ENCODE data around the gene LRRC59. TPM values are rescaled to one million over a fixed set of nuclear protein-coding genes. Genes with fewer than 3 reads are reported as not detected.
"Not testable (repeated sequence)": the region's sequence is repeated elsewhere in the genome, so short reads cannot be mapped to it uniquely, and the experiment has no call there.

Gene LRRC59
- total and polyA plus RNA-seq, 4 experiments from 2014 or later: 17.8 to 30.7 (median 27.1) TPM

DNA sequence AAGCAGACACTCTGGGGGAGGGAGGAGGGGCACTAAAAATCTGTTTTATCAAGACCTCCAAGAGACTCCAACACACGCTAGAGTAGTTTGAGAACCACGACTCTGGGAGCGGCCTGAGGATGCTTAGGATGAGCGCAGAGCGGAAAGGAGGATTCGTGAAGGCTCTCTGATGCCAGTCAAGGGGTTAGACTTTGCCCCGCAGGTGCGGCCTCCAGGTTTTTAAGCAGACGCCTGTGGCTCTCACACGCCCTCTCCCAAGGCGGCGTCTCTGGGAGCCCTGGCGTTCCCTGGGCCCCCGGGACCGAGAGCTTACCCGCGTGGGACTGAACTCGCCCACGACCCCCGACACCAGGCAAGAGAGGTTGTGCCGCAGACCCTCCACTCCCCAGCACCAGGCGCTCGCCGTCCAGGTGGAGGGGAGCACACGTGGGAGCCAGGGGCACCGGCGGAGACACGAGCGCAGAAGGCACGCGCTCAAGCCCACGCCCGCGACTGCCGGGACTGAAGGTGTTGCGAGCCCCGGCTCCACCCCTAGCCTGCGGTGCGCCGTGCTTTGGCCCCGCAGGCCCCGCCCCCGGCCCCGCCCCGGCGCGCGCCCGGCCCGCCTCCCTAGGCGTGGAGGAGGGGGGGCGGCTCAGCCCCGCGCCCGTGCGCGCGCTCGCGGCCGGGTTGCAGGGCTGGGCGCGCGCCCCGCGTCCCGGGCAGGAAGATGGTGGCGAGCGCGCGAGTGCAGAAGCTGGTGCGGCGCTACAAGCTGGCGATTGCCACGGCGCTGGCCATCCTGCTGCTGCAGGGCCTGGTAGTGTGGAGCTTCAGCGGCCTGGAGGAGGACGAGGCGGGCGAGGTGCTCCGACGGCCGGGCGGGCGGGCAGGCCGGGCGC, 51.7 kb downstream of the LRRC59 start, which contains the start of gene XYLT2:
Gene XYLT2 (plus strand): TSS at position 695 of the 881 bp plus-strand sequence. CDS start 15 bp downstream, at position 710.
- Mint-ChIP-seq H3K4me3 (peak within 1 kb of the TSS; percentile 88 to 94 (median 91)), H3K9me3 (no peaks in the 10 kb centered on the region), H3K27ac (peak within 1 kb of the TSS; percentile 88 to 96 (median 92)), H3K27me3 (no peaks in the 10 kb centered on the region), H3K36me3 (peaks cover 0 to 6% of the 10 kb centered on the region in 2 donors), H3K4me1 (peaks cover 15 to 55% (median 33%) of the 10 kb centered on the region in 4 donors)
- Histone ChIP-seq H3K36me3 (ENCODE audit: insufficient read depth, low read length) (no peaks in the 10 kb centered on the region), H3K27ac (ENCODE audit: low read depth, low read length) (peak within 1 kb of the TSS; percentile 72), H3K27me3 (ENCODE audit: insufficient read depth, low read length) (no peaks in the 10 kb centered on the region), H3K9me3 (ENCODE audit: control insufficient read depth in 1 of 2, low read length in 2 of 2) (no peaks in the 10 kb centered on the region), H3K4me1 (ENCODE audit: insufficient read depth, low read length) (peaks cover 31% of the 10 kb centered on the region), H3K4me3 (ENCODE audit: low read length in 2 of 2) (peak within 1 kb of the TSS; percentile 65 to 80)
- CTCF ChIA-PET (ENCODE audit: partially characterized antibody): interaction anchor here (1.2 to 5.6 kb wide), 3 partner anchors 16 to 26 kb away, joined by 3 to 35 read pairs (median 3); no protein-coding TSS in a partner anchor
- peak; percentile 86 to 94 (median 93) for DNase-seq
- POLR2A ChIA-PET (ENCODE audit: partially characterized antibody): interaction anchor here (0.8 to 2.9 kb wide), 14 partner anchors 9 to 521 kb away, joined by 3 to 25 read pairs (median 4); partner anchors contain the start of genes ACSF2, EME1, LRRC59 and MRPL27
- intact Hi-C loops (cut with micrococcal nuclease): loop anchor here (1.0 to 5.0 kb wide), 2 partner anchors 27 to 248 kb away; partner anchors contain the start of gene PDK2

DNA sequence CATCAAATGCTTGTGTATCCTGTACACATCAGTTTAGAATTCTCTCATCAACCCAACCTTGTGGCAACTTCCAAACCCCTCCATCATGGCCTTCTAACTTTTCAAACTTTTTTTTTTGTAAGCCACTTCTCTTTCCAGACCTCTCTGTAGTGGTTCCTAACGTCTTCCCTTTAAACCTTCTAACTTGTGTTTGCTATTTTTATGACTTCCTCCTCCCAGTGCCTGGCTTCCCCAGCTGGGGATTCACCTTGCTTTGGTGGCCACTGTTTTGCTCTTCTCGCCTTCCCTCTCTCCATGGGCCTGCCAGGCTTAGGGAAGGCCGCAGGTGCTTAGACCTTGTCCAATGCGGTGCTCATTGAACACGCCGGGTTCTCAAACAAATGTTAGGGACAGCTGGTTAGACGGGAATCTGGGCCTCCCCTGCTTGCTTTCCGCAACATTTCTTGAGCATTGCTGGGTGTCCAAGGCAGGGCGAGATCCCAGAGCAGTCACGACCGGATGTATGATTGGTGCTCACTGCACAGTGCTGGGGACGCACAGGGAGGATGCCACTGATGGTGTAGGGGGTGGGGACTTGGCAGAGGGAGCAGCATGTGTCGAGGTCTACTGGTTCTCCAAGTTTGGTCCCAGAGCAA, 52.5 kb downstream of the LRRC59 start:
- H3K27me3 ChIP-seq (ENCODE audit: insufficient read depth, low read length): no peaks in the 10 kb centered on the region
- ChIA-PET POLR2A (ENCODE audit: partially characterized antibody) (interaction anchor here (2.3 to 2.9 kb wide), 2 partner anchors 17 to 52 kb away, joined by 19 to 25 read pairs; partner anchors contain the start of gene LRRC59), CTCF (ENCODE audit: partially characterized antibody) (interaction anchor here (1.4 to 5.6 kb wide), 2 partner anchors 17 to 53 kb away, joined by 3 to 35 read pairs; no protein-coding TSS in a partner anchor)
- H3K36me3 ChIP-seq (ENCODE audit: insufficient read depth, low read length): no peaks in the 10 kb centered on the region
- DNase-seq: peak in 1 of 5 donors; percentile 43
- H3K9me3 ChIP-seq (ENCODE audit: control insufficient read depth in 1 of 2, low read length in 2 of 2): no peaks in the 10 kb centered on the region
- Mint-ChIP-seq H3K27me3 (no peaks in the 10 kb centered on the region), H3K36me3 (peaks cover 0 to 6% of the 10 kb centered on the region in 2 donors), H3K4me1 (peaks cover 14 to 55% (median 33%) of the 10 kb centered on the region in 4 donors), H3K27ac (peak overlapping the region in 5 of 7 donors; percentile 2 to 88 (median 65)), H3K4me3 (peak overlapping the region; percentile 63 to 82 (median 74)), H3K9me3 (no peaks in the 10 kb centered on the region)
- peaks cover 31% of the 10 kb centered on the region for H3K4me1 ChIP-seq (ENCODE audit: insufficient read depth, low read length)
- peak overlapping the region in 1 of 2 donors; percentile 80 for H3K4me3 ChIP-seq (ENCODE audit: low read length in 2 of 2)
- H3K27ac ChIP-seq (ENCODE audit: low read depth, low read length): peak overlapping the region; percentile 63
- intact Hi-C loops (cut with micrococcal nuclease): loop anchor here (5.0 kb wide), 1 partner anchor 248 kb away; the partner anchor contains the start of gene PDK2

DNA sequence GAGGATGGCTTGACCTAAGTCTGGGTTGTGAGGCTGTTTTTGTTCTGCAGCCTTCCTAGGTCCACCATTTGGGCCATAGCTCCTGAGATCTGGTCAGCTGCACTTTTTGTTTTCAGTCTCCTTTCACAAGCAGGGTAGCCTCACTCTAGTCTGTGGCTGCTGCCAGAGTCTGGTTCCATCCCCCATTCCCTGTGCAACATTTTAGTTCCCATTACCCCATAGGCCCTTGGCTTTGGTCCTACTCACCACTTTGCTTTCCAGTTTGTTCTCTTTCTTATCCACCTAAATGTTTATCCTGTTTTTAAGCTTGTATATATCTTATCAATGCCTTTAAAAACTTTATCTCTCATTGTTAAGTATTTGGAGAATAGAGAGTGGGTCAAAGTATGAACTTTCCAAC, 57.9 kb downstream of the LRRC59 start:
- no peak overlapping the region for H3K4me3 ChIP-seq (ENCODE audit: low read length in 2 of 2)
- Mint-ChIP-seq H3K36me3 (peaks cover 0 to 9% of the 10 kb centered on the region in 2 donors), H3K4me1 (peaks cover 0 to 2% (median 1%) of the 10 kb centered on the region in 4 donors), H3K27me3 (peaks cover 0 to 3% of the 10 kb centered on the region in 2 donors), H3K9me3 (peaks cover 0 to 15% (median 8%) of the 10 kb centered on the region in 8 donors), H3K4me3 (no peak overlapping the region), H3K27ac (no peak overlapping the region)
- H3K36me3 ChIP-seq (ENCODE audit: insufficient read depth, low read length): no peaks in the 10 kb centered on the region
- H3K9me3 ChIP-seq (ENCODE audit: control insufficient read depth in 1 of 2, low read length in 2 of 2): no peaks in the 10 kb centered on the region
- peaks cover 4% of the 10 kb centered on the region for H3K27me3 ChIP-seq (ENCODE audit: insufficient read depth, low read length)
- CTCF ChIA-PET (ENCODE audit: partially characterized antibody): interaction anchor here (0.9 to 1.4 kb wide), 2 partner anchors 21 to 23 kb away, joined by 3 read pairs; no protein-coding TSS in a partner anchor
- no peak overlapping the region for H3K27ac ChIP-seq (ENCODE audit: low read depth, low read length)
- DNase-seq: no peak
- intact Hi-C loops (cut with micrococcal nuclease): no loop called here
- H3K4me1 ChIP-seq (ENCODE audit: insufficient read depth, low read length): no peaks in the 10 kb centered on the region
- POLR2A ChIA-PET (ENCODE audit: partially characterized antibody): no interaction called here

DNA sequence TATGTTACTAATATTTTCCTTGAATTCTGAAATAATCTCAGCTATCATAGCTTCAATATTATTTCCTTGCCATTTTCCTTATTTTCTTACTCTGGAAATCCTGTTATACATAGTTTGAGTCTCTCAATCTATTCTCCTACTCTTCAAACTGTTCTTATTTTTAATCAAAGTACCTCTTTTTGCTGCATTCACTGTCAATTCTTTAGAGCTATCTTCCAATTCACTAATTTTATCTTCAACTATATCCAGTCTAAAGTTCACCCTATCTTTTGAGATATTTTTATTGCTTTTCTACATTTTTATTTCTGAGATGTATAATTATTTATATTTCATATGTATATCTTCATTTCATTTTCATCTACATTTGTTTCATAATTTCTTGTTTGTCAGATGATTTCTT, 58.7 kb downstream of the LRRC59 start:
- no peak overlapping the region for H3K4me3 ChIP-seq (ENCODE audit: low read length in 2 of 2)
- no peaks in the 10 kb centered on the region for H3K36me3 ChIP-seq (ENCODE audit: insufficient read depth, low read length)
- ChIA-PET POLR2A (ENCODE audit: partially characterized antibody) (no interaction called here), CTCF (ENCODE audit: partially characterized antibody) (interaction anchor here (0.9 kb wide), 1 partner anchor 24 kb away, joined by 3 read pairs; no protein-coding TSS in a partner anchor)
- Mint-ChIP-seq H3K36me3 (peaks cover 0 to 9% of the 10 kb centered on the region in 2 donors), H3K27me3 (peaks cover 0 to 3% of the 10 kb centered on the region in 2 donors), H3K27ac (no peak overlapping the region), H3K9me3 (peaks cover 0 to 15% (median 8%) of the 10 kb centered on the region in 8 donors), H3K4me1 (peaks cover 0 to 4% (median 1%) of the 10 kb centered on the region in 4 donors), H3K4me3 (no peak overlapping the region)
- H3K4me1 ChIP-seq (ENCODE audit: insufficient read depth, low read length): no peaks in the 10 kb centered on the region
- H3K27me3 ChIP-seq (ENCODE audit: insufficient read depth, low read length): peaks cover 4% of the 10 kb centered on the region
- intact Hi-C loops (cut with micrococcal nuclease): no loop called here
- DNase-seq: no peak
- H3K9me3 ChIP-seq (ENCODE audit: control insufficient read depth in 1 of 2, low read length in 2 of 2): no peaks in the 10 kb centered on the region
- no peak overlapping the region for H3K27ac ChIP-seq (ENCODE audit: low read depth, low read length)

DNA sequence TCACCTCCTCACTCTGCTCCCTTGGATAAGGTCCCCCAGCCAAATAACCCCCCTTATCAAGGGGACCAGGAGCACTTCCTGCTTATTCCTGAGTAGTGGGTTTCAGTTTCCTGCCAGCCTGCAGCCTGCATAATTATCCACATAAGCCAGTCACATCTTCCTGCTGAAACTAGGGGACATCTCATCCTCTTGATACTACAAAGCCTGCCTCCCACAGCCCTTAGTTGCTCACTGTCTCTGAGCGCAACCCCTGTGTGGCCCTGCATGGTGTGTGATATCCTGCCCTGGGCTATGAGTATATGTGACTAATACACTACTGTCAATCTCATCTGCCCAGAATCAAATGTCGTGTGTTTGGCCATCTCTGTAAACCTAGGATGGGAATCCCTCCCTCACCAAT, 59.4 kb downstream of the LRRC59 start:
- POLR2A ChIA-PET (ENCODE audit: partially characterized antibody): no interaction called here
- H3K9me3 ChIP-seq (ENCODE audit: control insufficient read depth in 1 of 2, low read length in 2 of 2): no peaks in the 10 kb centered on the region
- peaks cover 0 to 9% (median 1%) of the 10 kb centered on the region in 4 donors for H3K4me1 Mint-ChIP-seq
- DNase-seq: no peak
- intact Hi-C loops (cut with micrococcal nuclease): no loop called here
- CTCF ChIA-PET (ENCODE audit: partially characterized antibody): no interaction called here
- H3K36me3 Mint-ChIP-seq: peaks cover 0 to 9% of the 10 kb centered on the region in 2 donors
- H3K4me1 ChIP-seq (ENCODE audit: insufficient read depth, low read length): no peaks in the 10 kb centered on the region
- H3K27ac ChIP-seq (ENCODE audit: low read depth, low read length): no peak overlapping the region
- H3K27ac Mint-ChIP-seq: no peak overlapping the region
- H3K27me3 ChIP-seq (ENCODE audit: insufficient read depth, low read length): peaks cover 4% of the 10 kb centered on the region
- no peak overlapping the region for H3K4me3 Mint-ChIP-seq
- H3K4me3 ChIP-seq (ENCODE audit: low read length in 2 of 2): no peak overlapping the region
- H3K36me3 ChIP-seq (ENCODE audit: insufficient read depth, low read length): no peaks in the 10 kb centered on the region
- H3K9me3 Mint-ChIP-seq: peaks cover 0 to 15% (median 8%) of the 10 kb centered on the region in 8 donors
- H3K27me3 Mint-ChIP-seq: peaks cover 0 to 3% of the 10 kb centered on the region in 2 donors

DNA sequence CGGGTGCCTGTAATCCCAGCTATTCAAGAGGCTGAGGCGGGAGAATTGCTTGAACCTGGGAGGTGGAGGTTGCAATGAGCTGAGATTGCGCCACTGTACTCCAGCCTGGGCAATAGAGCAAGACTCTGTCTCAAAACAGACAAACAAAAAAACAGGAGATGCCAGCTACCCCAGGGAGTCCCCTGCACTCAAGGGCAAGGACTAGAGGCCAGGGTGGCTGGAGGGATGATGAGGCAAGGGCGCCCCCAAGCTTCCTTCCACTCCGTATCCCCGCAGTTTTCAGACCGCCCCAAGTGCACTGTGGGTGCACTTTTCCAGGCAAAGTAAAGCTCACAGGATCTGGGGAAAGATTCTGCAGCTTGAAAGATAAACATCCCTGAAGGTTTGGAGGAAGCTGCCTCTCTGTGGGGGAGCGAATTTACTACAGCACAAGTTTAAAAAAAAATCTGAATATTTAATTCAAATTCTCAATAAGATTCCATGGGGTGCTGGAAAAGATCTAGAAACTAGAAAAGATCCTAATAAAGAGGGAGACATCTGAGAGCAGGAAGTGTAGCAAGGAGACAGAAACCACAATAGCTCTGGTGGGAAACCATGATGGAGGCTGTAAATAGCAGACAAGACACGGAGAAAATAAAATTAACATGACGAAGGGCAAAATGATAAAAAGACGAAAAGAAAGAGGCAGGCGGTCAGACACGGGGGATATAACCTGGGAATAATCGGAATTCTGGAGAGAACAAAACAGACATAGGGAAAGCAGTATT, 63.8 kb downstream of the LRRC59 start:
- H3K4me1 Mint-ChIP-seq; H3K27ac Mint-ChIP-seq; DNase-seq; H3K4me1 ChIP-seq (ENCODE audit: insufficient read depth, low read length); H3K36me3 Mint-ChIP-seq; H3K4me3 ChIP-seq (ENCODE audit: low read length in 2 of 2); H3K27ac ChIP-seq (ENCODE audit: low read depth, low read length); H3K27me3 Mint-ChIP-seq; CTCF ChIA-PET (ENCODE audit: partially characterized antibody); H3K9me3 ChIP-seq (ENCODE audit: control insufficient read depth in 1 of 2, low read length in 2 of 2); H3K9me3 Mint-ChIP-seq; H3K36me3 ChIP-seq (ENCODE audit: insufficient read depth, low read length); POLR2A ChIA-PET (ENCODE audit: partially characterized antibody); intact Hi-C loops (cut with micrococcal nuclease); H3K27me3 ChIP-seq (ENCODE audit: insufficient read depth, low read length): not testable (repeated sequence)
- peak overlapping the region in 1 of 8 donors; percentile 70 for H3K4me3 Mint-ChIP-seq
